ENCODE measurements around the gene FIG4. TPM values are rescaled to one million over a fixed set of nuclear protein-coding genes. Genes with fewer than 3 reads are reported as not detected.

The FIG4 gene
- total RNA-seq, 1 donor, result 27.1 TPM

DNA sequence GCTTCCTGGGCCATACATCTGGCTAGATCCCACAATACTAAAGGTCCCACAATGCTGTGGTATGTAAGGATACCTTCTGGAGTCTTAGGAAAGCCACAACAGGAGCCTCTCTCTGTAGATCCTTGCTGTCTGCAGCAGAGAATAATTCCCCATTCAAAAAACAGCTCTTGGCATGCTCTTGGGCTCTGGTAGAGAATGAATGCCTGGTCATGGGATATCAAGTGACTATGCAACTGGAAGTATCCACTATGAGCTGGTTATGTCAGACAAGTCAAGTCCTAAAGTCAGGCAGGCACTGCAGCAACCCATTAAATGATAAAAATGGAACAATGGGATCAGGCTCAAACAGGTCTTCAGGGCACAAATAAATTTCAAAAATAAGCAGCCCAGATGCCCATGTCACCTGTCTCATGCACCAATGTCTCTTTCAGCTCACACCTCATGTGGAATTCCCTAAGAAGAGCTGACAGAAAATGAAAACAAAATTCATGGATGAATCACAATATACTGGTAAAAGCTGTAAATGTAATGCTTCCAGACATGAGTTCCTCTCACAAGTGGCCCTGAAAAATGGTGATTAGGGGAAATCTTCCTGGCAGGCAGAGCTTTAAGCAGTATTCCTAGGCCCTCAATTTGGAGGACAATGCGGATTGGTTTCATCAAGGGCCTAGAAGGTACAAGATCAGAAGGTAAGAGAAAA is 4.4 kb upstream of the FIG4 start:
- Histone ChIP-seq H4K20me1 (ENCODE audit: insufficient read depth, low read length) (no peaks in the 10 kb centered on the region), H3K9me3 (ENCODE audit: low read depth, low read length) (no peaks in the 10 kb centered on the region), H3K36me3 (ENCODE audit: insufficient read depth, low read length) (no peaks in the 10 kb centered on the region), H3K27me3 (ENCODE audit: insufficient read depth, low read length) (no peaks in the 10 kb centered on the region), H3K27ac (ENCODE audit: low read depth, low read length) (peak overlapping the region; percentile 77), H3K4me2 (ENCODE audit: insufficient read depth, low read length) (peak overlapping the region; percentile 10), H3K79me2 (ENCODE audit: insufficient read depth, low read length) (peaks cover 5% of the 10 kb centered on the region), H2AFZ (ENCODE audit: low read length) (peak overlapping the region; percentile 72), H3K4me3 (ENCODE audit: insufficient read depth, low read length) (no peak overlapping the region), H3K4me1 (ENCODE audit: insufficient read depth, low read length) (peaks cover 26% of the 10 kb centered on the region)
- TF ChIP-seq, protein P1, sequence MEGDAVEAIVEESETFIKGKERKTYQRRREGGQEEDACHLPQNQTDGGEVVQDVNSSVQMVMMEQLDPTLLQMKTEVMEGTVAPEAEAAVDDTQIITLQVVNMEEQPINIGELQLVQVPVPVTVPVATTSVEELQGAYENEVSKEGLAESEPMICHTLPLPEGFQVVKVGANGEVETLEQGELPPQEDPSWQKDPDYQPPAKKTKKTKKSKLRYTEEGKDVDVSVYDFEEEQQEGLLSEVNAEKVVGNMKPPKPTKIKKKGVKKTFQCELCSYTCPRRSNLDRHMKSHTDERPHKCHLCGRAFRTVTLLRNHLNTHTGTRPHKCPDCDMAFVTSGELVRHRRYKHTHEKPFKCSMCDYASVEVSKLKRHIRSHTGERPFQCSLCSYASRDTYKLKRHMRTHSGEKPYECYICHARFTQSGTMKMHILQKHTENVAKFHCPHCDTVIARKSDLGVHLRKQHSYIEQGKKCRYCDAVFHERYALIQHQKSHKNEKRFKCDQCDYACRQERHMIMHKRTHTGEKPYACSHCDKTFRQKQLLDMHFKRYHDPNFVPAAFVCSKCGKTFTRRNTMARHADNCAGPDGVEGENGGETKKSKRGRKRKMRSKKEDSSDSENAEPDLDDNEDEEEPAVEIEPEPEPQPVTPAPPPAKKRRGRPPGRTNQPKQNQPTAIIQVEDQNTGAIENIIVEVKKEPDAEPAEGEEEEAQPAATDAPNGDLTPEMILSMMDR (IDR thresholded peaks at IDR 0.05; ENCODE audit: extremely low read depth, low read depth, low read length), result no peak
- peak; percentile 8 for DNase-seq (ENCODE audit: insufficient read length, low spot score, missing footprints)

DNA sequence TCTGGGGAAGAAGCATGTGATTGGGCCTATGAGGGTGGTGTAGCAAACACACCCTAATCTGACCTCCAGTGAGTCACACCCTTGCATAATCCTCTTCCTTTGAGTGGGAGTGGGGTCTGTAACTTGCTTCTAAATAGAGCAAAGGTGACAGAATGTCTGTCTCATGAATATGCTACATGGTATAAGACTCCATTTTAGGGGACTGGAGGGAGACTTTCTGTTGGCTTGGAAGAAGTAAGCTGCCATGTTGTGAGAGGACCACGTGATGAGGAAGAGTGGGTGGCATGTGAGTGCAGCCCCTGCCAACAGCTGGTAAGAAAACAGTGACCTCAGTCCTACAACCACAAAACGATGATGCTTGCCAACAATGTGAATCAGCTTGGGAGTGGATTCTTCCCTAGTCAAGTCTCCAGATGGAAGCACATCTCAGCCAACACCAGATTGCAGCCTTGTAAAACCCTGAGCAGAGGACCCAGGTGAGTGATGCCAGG is 3.8 kb upstream of the FIG4 start:
- TF ChIP-seq, protein P1 (IDR thresholded peaks at IDR 0.05; ENCODE audit: extremely low read depth, low read depth, low read length), result no peak
- no peak overlapping the region for H3K4me3 ChIP-seq (ENCODE audit: insufficient read depth, low read length)
- no peaks in the 10 kb centered on the region for H3K9me3 ChIP-seq (ENCODE audit: low read depth, low read length)
- H3K4me2 ChIP-seq (ENCODE audit: insufficient read depth, low read length), result peak overlapping the region; percentile 10
- H3K27me3 ChIP-seq (ENCODE audit: insufficient read depth, low read length), result no peaks in the 10 kb centered on the region
- H3K79me2 ChIP-seq (ENCODE audit: insufficient read depth, low read length), result peaks cover 9% of the 10 kb centered on the region
- peaks cover 31% of the 10 kb centered on the region for H3K4me1 ChIP-seq (ENCODE audit: insufficient read depth, low read length)
- peak; percentile 87 for DNase-seq (ENCODE audit: insufficient read length, low spot score, missing footprints)
- H2AFZ ChIP-seq (ENCODE audit: low read length), result peak overlapping the region; percentile 72
- H3K36me3 ChIP-seq (ENCODE audit: insufficient read depth, low read length), result no peaks in the 10 kb centered on the region
- H3K27ac ChIP-seq (ENCODE audit: low read depth, low read length), result peak overlapping the region; percentile 77
- no peaks in the 10 kb centered on the region for H4K20me1 ChIP-seq (ENCODE audit: insufficient read depth, low read length)

DNA sequence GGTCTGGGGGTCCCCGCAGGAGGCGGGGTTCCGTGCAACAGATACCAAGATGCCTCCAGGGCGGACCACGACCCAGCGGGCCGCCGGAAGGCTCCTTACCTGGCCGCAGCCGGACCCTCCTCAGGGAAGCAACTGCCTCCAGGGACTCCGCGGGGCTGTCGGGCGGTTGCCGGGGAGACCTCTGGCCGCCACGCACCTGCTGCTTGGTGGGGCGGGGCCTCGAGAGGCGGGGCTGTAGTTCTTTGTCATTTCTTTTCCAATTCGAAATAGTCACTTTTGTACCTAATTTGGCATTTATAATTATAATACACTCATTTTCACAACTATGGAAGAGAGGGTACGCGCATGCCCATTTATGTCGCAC is 741 bp upstream of the FIG4 start:
- Histone ChIP-seq H3K79me2 (ENCODE audit: insufficient read depth, low read length) (peaks cover 25% of the 10 kb centered on the region), H3K4me2 (ENCODE audit: insufficient read depth, low read length) (peak overlapping the region; percentile 99), H3K36me3 (ENCODE audit: insufficient read depth, low read length) (no peaks in the 10 kb centered on the region), H4K20me1 (ENCODE audit: insufficient read depth, low read length) (no peaks in the 10 kb centered on the region), H3K27me3 (ENCODE audit: insufficient read depth, low read length) (no peaks in the 10 kb centered on the region), H3K9me3 (ENCODE audit: low read depth, low read length) (no peaks in the 10 kb centered on the region), H3K27ac (ENCODE audit: low read depth, low read length) (peak overlapping the region; percentile 72), H3K4me3 (ENCODE audit: insufficient read depth, low read length) (peak overlapping the region; percentile 92), H2AFZ (ENCODE audit: low read length) (peak overlapping the region; percentile 98), H3K4me1 (ENCODE audit: insufficient read depth, low read length) (peaks cover 31% of the 10 kb centered on the region)
- peak; percentile 43 for DNase-seq (ENCODE audit: insufficient read length, low spot score, missing footprints)
- TF ChIP-seq, protein P1 (IDR thresholded peaks at IDR 0.05; ENCODE audit: extremely low read depth, low read depth, low read length), result no peak

DNA sequence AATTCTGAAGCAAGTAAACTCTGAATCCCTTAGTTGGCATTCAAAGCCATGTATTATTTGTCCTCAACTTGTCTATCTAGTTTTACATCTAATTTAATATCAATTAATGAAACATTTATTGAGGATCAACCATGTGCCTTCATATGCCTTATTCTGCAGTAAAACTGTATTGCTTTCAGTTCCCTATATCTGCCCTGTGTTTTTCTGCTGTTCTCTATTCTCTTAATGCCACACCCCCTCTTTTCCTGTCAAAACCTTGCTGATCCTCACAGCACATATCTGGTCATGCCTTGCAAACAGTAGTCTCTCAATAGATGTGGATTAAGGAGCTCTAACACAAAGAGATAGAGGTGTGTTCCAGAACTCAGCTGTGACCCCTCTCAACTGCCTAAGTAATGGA is 2.0 kb downstream of the FIG4 start:
- no peak overlapping the region for H3K4me2 ChIP-seq (ENCODE audit: insufficient read depth, low read length)
- DNase-seq (ENCODE audit: insufficient read length, low spot score, missing footprints), result no peak
- H3K36me3 ChIP-seq (ENCODE audit: insufficient read depth, low read length), result no peaks in the 10 kb centered on the region
- TF ChIP-seq, protein P1 (IDR thresholded peaks at IDR 0.05; ENCODE audit: extremely low read depth, low read depth, low read length), result no peak
- no peak overlapping the region for H2AFZ ChIP-seq (ENCODE audit: low read length)
- H3K9me3 ChIP-seq (ENCODE audit: low read depth, low read length), result no peaks in the 10 kb centered on the region
- peaks cover 25% of the 10 kb centered on the region for H3K79me2 ChIP-seq (ENCODE audit: insufficient read depth, low read length)
- H3K4me1 ChIP-seq (ENCODE audit: insufficient read depth, low read length), result peaks cover 15% of the 10 kb centered on the region
- H4K20me1 ChIP-seq (ENCODE audit: insufficient read depth, low read length), result no peaks in the 10 kb centered on the region
- no peak overlapping the region for H3K4me3 ChIP-seq (ENCODE audit: insufficient read depth, low read length)
- H3K27me3 ChIP-seq (ENCODE audit: insufficient read depth, low read length), result no peaks in the 10 kb centered on the region
- H3K27ac ChIP-seq (ENCODE audit: low read depth, low read length), result no peak overlapping the region
